Measurements from ENCODE around the gene SECISBP2.

GRCh38 chr9:89361031-89361430, 42.7 kb downstream of the SECISBP2 start:
- TF ChIP-seq ZNF518A (tag by site-specific recombination; conservative IDR thresholded peaks at IDR 0.05; ENCODE audit: low read depth) (no peak), ZNF664 (tag by site-specific recombination; IDR thresholded peaks at IDR 0.05) (no peak), REPIN1 (tag by site-specific recombination; IDR thresholded peaks at IDR 0.05; ENCODE audit: low read depth) (no peak), ZNF433 (tag by site-specific recombination; IDR thresholded peaks at IDR 0.05; ENCODE audit: low read depth) (no peak), ZNF785 (tag by site-specific recombination; IDR thresholded peaks at IDR 0.05) (no peak), ZNF302 (tag by site-specific recombination; IDR thresholded peaks at IDR 0.05; ENCODE audit: low read depth) (no peak), HOXA7 (CRISPR knock-in tag; IDR thresholded peaks at IDR 0.05; ENCODE audit: borderline replicate concordance) (no peak), KLF10 (tag by site-specific recombination; IDR thresholded peaks at IDR 0.05) (no peak)
- TF ChIP-seq, protein P1, sequence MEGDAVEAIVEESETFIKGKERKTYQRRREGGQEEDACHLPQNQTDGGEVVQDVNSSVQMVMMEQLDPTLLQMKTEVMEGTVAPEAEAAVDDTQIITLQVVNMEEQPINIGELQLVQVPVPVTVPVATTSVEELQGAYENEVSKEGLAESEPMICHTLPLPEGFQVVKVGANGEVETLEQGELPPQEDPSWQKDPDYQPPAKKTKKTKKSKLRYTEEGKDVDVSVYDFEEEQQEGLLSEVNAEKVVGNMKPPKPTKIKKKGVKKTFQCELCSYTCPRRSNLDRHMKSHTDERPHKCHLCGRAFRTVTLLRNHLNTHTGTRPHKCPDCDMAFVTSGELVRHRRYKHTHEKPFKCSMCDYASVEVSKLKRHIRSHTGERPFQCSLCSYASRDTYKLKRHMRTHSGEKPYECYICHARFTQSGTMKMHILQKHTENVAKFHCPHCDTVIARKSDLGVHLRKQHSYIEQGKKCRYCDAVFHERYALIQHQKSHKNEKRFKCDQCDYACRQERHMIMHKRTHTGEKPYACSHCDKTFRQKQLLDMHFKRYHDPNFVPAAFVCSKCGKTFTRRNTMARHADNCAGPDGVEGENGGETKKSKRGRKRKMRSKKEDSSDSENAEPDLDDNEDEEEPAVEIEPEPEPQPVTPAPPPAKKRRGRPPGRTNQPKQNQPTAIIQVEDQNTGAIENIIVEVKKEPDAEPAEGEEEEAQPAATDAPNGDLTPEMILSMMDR (tag by site-specific recombination; IDR thresholded peaks at IDR 0.05): no peak
- TF ChIP-seq, protein P2, sequence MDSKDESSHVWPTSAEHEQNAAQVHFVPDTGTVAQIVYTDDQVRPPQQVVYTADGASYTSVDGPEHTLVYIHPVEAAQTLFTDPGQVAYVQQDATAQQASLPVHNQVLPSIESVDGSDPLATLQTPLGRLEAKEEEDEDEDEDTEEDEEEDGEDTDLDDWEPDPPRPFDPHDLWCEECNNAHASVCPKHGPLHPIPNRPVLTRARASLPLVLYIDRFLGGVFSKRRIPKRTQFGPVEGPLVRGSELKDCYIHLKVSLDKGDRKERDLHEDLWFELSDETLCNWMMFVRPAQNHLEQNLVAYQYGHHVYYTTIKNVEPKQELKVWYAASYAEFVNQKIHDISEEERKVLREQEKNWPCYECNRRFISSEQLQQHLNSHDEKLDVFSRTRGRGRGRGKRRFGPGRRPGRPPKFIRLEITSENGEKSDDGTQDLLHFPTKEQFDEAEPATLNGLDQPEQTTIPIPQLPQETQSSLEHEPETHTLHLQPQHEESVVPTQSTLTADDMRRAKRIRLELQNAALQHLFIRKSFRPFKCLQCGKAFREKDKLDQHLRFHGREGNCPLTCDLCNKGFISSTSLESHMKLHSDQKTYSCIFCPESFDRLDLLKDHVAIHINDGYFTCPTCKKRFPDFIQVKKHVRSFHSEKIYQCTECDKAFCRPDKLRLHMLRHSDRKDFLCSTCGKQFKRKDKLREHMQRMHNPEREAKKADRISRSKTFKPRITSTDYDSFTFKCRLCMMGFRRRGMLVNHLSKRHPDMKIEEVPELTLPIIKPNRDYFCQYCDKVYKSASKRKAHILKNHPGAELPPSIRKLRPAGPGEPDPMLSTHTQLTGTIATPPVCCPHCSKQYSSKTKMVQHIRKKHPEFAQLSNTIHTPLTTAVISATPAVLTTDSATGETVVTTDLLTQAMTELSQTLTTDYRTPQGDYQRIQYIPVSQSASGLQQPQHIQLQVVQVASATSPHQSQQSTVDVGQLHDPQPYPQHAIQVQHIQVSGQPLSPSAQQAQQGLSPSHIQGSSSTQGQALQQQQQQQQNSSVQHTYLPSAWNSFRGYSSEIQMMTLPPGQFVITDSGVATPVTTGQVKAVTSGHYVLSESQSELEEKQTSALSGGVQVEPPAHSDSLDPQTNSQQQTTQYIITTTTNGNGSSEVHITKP (tag by site-specific recombination; IDR thresholded peaks at IDR 0.05): no peak
- TF ChIP-seq, protein P3, sequence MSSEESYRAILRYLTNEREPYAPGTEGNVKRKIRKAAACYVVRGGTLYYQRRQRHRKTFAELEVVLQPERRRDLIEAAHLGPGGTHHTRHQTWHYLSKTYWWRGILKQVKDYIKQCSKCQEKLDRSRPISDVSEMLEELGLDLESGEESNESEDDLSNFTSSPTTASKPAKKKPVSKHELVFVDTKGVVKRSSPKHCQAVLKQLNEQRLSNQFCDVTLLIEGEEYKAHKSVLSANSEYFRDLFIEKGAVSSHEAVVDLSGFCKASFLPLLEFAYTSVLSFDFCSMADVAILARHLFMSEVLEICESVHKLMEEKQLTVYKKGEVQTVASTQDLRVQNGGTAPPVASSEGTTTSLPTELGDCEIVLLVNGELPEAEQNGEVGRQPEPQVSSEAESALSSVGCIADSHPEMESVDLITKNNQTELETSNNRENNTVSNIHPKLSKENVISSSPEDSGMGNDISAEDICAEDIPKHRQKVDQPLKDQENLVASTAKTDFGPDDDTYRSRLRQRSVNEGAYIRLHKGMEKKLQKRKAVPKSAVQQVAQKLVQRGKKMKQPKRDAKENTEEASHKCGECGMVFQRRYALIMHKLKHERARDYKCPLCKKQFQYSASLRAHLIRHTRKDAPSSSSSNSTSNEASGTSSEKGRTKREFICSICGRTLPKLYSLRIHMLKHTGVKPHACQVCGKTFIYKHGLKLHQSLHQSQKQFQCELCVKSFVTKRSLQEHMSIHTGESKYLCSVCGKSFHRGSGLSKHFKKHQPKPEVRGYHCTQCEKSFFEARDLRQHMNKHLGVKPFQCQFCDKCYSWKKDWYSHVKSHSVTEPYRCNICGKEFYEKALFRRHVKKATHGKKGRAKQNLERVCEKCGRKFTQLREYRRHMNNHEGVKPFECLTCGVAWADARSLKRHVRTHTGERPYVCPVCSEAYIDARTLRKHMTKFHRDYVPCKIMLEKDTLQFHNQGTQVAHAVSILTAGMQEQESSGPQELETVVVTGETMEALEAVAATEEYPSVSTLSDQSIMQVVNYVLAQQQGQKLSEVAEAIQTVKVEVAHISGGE (tag by site-specific recombination; conservative IDR thresholded peaks at IDR 0.05; ENCODE audit: low read depth): no peak
- TF ChIP-seq, protein P4, sequence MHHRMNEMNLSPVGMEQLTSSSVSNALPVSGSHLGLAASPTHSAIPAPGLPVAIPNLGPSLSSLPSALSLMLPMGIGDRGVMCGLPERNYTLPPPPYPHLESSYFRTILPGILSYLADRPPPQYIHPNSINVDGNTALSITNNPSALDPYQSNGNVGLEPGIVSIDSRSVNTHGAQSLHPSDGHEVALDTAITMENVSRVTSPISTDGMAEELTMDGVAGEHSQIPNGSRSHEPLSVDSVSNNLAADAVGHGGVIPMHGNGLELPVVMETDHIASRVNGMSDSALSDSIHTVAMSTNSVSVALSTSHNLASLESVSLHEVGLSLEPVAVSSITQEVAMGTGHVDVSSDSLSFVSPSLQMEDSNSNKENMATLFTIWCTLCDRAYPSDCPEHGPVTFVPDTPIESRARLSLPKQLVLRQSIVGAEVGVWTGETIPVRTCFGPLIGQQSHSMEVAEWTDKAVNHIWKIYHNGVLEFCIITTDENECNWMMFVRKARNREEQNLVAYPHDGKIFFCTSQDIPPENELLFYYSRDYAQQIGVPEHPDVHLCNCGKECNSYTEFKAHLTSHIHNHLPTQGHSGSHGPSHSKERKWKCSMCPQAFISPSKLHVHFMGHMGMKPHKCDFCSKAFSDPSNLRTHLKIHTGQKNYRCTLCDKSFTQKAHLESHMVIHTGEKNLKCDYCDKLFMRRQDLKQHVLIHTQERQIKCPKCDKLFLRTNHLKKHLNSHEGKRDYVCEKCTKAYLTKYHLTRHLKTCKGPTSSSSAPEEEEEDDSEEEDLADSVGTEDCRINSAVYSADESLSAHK (tag by site-specific recombination; IDR thresholded peaks at IDR 0.05): no peak
